K562 (cell line): ENCODE measurements around the gene SLC17A4. TPM values are rescaled to one million over a fixed set of nuclear protein-coding genes. Genes with fewer than 3 reads are reported as not detected.

ENCODE experiments used
- ATAC-seq: fragments of 200-7000 bp; cut with Tn5 transposase; 3 replicates; pipeline ENCODE4 v1.9.1; 2020; ENCODE audit warnings: moderate library complexity
- BruUV-seq: library from RNA; stranded (reverse); fragments of 400-500 nt; replicated peaks from 2 replicates; lab custom pipeline; 2021; lab: Mats Ljungman, UMichigan
- CTCF ChIA-PET: fragments of 300-600 bp; formaldehyde crosslinking; extraction: SDS; loops from one replicate; lab custom pipeline; 2021; ENCODE audit warnings: low intra/inter-chr PET ratio; lab: Yijun Ruan, JAX
- POLR2A ChIA-PET: fragments of 300-600, 350-650 bp; sonication (Branson Sonifier 250); formaldehyde crosslinking; extraction: SDS; loops from one replicate; lab custom pipeline; 2021; ENCODE audit warnings: antibody characterized with exemption, inconsistent platforms; lab: Yijun Ruan, JAX
- DNase-seq, 4 experiments: peaks; one replicate each; pipeline versions ENCODE4 v3.0.0 to v3.0.0-alpha.2; 2011 to 2018; ENCODE audit warnings: low spot score in 3 of 4, mixed read lengths in 3 of 4; ENCODE audit errors: extremely low read depth in 1 of 4
- FAIRE-seq: peaks from 2 replicates; lab custom pipeline; 2011; peaks lifted over from hg19 to GRCh38; lab: Jason Lieb, UNC
- H2AFZ ChIP-seq: 2 replicates; pipeline ENCODE4 v1.6.0; 2011; ENCODE audit warnings: low read depth, low read length, control low read depth, inconsistent platforms
- H3K27ac ChIP-seq: fragments of 200-600 bp; 3 replicates; pipeline ENCODE4 v1.8.0; 2011; ENCODE audit warnings: low read depth, mild to moderate bottlenecking, control low read depth, inconsistent platforms, low read length, moderate library complexity, mixed read lengths; ENCODE audit errors: extremely low read depth
- H3K27me3 ChIP-seq, 2 experiments: fragments of 300-600 bp in 1 of 2; 2 replicates in 1 of 2; 3 replicates in 1 of 2; pipeline versions ENCODE4 v1.6.0 to v1.8.0; 2011; ENCODE audit warnings: inconsistent platforms in 2 of 2, low read length in 2 of 2, mild to moderate bottlenecking in 1 of 2, mixed read lengths in 1 of 2, moderate library complexity in 1 of 2; ENCODE audit not compliant: control insufficient read depth in 2 of 2, insufficient read depth in 2 of 2
- H3K36me3 ChIP-seq: fragments of 300-600 bp; 3 replicates; pipeline ENCODE4 v1.8.0; 2011; ENCODE audit warnings: mild to moderate bottlenecking, low read length, inconsistent platforms; ENCODE audit not compliant: control insufficient read depth, insufficient read depth
- H3K4me1 ChIP-seq, 2 experiments: fragments of 200-600 bp in 1 of 2; replicated peaks in 1 of 2; 2 replicates in 1 of 2; 3 replicates in 1 of 2; pipeline versions ENCODE4 v1.5.1 to v1.8.0; 2011; ENCODE audit warnings: inconsistent platforms in 2 of 2, low read length in 2 of 2, mild to moderate bottlenecking in 1 of 2, mixed read lengths in 1 of 2, moderate library complexity in 1 of 2; ENCODE audit not compliant: control insufficient read depth in 2 of 2, insufficient read depth in 2 of 2
- H3K4me2 ChIP-seq: 2 replicates; pipeline ENCODE4 v1.6.1; 2011; ENCODE audit warnings: low read length, control low read depth, inconsistent platforms, mixed read lengths; ENCODE audit not compliant: insufficient read depth
- H3K4me3 ChIP-seq: fragments of 200-600 bp; sonication (generic), shearing (Covaris generic); 2 replicates; pipeline ENCODE4 v1.5.1; 2016; ENCODE audit warnings: control low read depth, inconsistent platforms
- H3K79me2 ChIP-seq: fragments of 200-600 bp; 3 replicates; pipeline ENCODE4 v1.8.0; 2011; ENCODE audit warnings: low read length, inconsistent platforms; ENCODE audit not compliant: control insufficient read depth, insufficient read depth
- H3K9ac ChIP-seq, 2 experiments: 2 replicates each; pipeline versions ENCODE4 v1.6.0 to v1.6.1; 2011; ENCODE audit warnings: low read depth in 2 of 2, low read length in 2 of 2, control low read depth in 1 of 2, inconsistent platforms in 1 of 2, mild to moderate bottlenecking in 1 of 2, mixed read lengths in 1 of 2; ENCODE audit not compliant: insufficient read depth in 1 of 2
- H3K9me1 ChIP-seq: one replicate; pipeline ENCODE4 v1.6.0; 2011; ENCODE audit warnings: inconsistent platforms, mild to moderate bottlenecking, low read length, moderate library complexity; ENCODE audit not compliant: control insufficient read depth, insufficient read depth
- H3K9me3 ChIP-seq: replicated peaks from 2 replicates; pipeline ENCODE4 v1.5.1; 2011; ENCODE audit warnings: low read depth, low read length, inconsistent platforms; ENCODE audit not compliant: control insufficient read depth, insufficient read depth
- H4K20me1 ChIP-seq: replicated peaks from 2 replicates; pipeline ENCODE4 v1.6.1; 2011; ENCODE audit warnings: low read length, inconsistent platforms, mixed read lengths; ENCODE audit not compliant: control insufficient read depth, insufficient read depth
- CAMTA2 ChIP-seq: fragments of 250-450 bp; sonication (Bioruptor Pico); conservative IDR thresholded peaks from 2 replicates; pipeline ENCODE4 v1.5.1; 2022
- CEBPZ ChIP-seq: fragments of 150-350 bp; IDR thresholded peaks from 2 replicates; pipeline ENCODE4 v1.6.1; 2014; ENCODE audit warnings: low read depth, mild to moderate bottlenecking, low read length, borderline replicate concordance
- TARDBP ChIP-seq: fragments of 450-650 bp; IDR thresholded peaks from 2 replicates; pipeline ENCODE4 v1.6.1; 2016
- TFE3 ChIP-seq: fragments of 450-650 bp; formaldehyde crosslinking; IDR thresholded peaks from 2 replicates; pipeline ENCODE4 v1.4.0; 2020; ENCODE audit warnings: mild to moderate bottlenecking, mixed read lengths
- WGBS: fragments of 100-300 bp; shearing (Covaris generic); methylation state at CpG from one replicate; pipeline ENCODE4 v1.1.6; 2016; ENCODE audit warnings: low coverage, mixed read lengths; ENCODE audit not compliant: insufficient coverage; ENCODE audit errors: missing lambda C conversion rate; 5-methylcytosine and 5-hydroxymethylcytosine counted together
- in situ Hi-C: fragments of 300-500 bp; cut with MboI; formaldehyde crosslinking; loops from 4 replicates; pipeline ENCODE4 v1.15.0; 2018; ENCODE audit warnings: inconsistent platforms, mixed read lengths
- intact Hi-C: fragments of 100-400 bp; cut with micrococcal nuclease; formaldehyde crosslinking; loops from 2 replicates; pipeline ENCODE4 v1.14.2; 2022
- polyA plus RNA-seq, 8 experiments: library from polyadenylated mRNA; depleted of rRNA in 4 of 8; stranded (reverse) in 5 of 8; unstranded in 3 of 8; fragments of >200 nt; fragmentation: Nextera tagmentation in 2 of 8; fragmentation: Illumina TruSeq in 1 of 8; extraction: Ambion mirVana in 2 of 8; extraction: Trizol in 1 of 8; gene quantifications; 2 replicates each; pipeline versions ENCODE4 v1.2.1 to v1.2.3, GENCODE V29; 2011 to 2014; ENCODE audit warnings: inconsistent platforms in 1 of 8, missing spikeins in 1 of 8
- total RNA-seq, 7 experiments: library from RNA; depleted of rRNA in 6 of 7; stranded (reverse); fragments of >200 nt in 6 of 7; fragmentation: Illumina TruSeq in 2 of 7; extraction: Trizol in 2 of 7; gene quantifications; 2 replicates each; pipeline versions ENCODE4 v1.2.1 to v1.2.3, GENCODE V29; 2011 to 2021; ENCODE audit warnings: low replicate concordance in 1 of 7
- TF ChIP-seq, protein P1 (sequence below): fragments of 450-650 bp; formaldehyde crosslinking; IDR thresholded peaks from 2 replicates; pipeline ENCODE4 v1.4.0; 2020; ENCODE audit warnings: mild to moderate bottlenecking, moderate library complexity

SLC17A4 gene
- total and polyA plus RNA-seq, 9 of the 15 experiments (the other 6 are each of a cell fraction or from before 2014, with no cell fraction given) = not detected

- TF ChIP-seq TFE3 (CRISPR knock-in tag) (no peak), TARDBP (no peak)
- TF ChIP-seq, protein P1, sequence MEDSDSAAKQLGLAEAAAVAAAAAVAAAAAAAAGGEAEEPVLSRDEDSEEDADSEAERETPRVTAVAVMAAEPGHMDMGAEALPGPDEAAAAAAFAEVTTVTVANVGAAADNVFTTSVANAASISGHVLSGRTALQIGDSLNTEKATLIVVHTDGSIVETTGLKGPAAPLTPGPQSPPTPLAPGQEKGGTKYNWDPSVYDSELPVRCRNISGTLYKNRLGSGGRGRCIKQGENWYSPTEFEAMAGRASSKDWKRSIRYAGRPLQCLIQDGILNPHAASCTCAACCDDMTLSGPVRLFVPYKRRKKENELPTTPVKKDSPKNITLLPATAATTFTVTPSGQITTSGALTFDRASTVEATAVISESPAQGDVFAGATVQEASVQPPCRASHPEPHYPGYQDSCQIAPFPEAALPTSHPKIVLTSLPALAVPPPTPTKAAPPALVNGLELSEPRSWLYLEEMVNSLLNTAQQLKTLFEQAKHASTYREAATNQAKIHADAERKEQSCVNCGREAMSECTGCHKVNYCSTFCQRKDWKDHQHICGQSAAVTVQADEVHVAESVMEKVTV (CRISPR knock-in tag) = no peak
Measured at GRCh38 chr6:25730907-25731306, 23.6 kb upstream of the SLC17A4 start (continued).

DNA sequence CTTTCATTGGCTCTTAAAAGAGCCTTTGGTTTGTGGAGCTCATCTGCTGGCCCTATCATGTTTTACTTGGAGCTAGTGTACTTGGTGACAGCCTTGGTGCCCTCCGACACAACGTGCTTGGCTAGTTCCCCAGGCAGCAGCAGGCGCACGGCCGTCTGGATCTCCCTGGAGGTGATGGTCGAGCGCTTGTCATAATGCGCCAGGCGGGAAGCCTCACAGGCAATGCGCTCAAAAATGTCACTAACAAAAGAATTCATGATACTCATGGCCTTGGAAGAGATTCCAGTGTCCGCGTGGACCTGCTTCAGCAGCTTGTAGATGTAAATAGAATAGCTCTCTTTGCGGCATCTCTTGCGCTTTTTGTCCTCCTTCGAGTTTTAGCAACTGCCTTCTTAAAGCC lies 22.8 kb upstream of the SLC17A4 start:
- no peaks in the 10 kb centered on the region for H3K36me3 ChIP-seq
- no peak for ATAC-seq
- H3K9me1 ChIP-seq = no peaks in the 10 kb centered on the region
- peaks cover 27 to 33% of the 10 kb centered on the region in 2 experiments; a peak in 4 of 5 replicates for H3K27me3 ChIP-seq
- CTCF ChIA-PET = interaction anchor here (0.6 kb wide), 1 partner anchor 74 kb away, joined by 4 read pairs; no protein-coding TSS in a partner anchor
- in situ Hi-C loops = no loop called here
- no TSS peak for BruUV-seq
- no peak overlapping the region for H2AFZ ChIP-seq
- WGBS = 15% methylated on average over 15 of the region's 15 CpGs
- no peak overlapping the region for H3K4me2 ChIP-seq
- TF ChIP-seq CEBPZ (no peak), CAMTA2 (CRISPR knock-in tag) (no peak)
- TF ChIP-seq, all 486 proteins: peak for 0
- intact Hi-C loops = no loop called here
- FAIRE-seq (no peak), DNase-seq (no peak)
- Histone ChIP-seq H3K4me3 (no peak overlapping the region), H3K9me3 (no peaks in the 10 kb centered on the region), H3K4me1 (peaks cover 0 to 8% of the 10 kb centered on the region in 2 experiments; a peak in 2 of 5 replicates), H4K20me1 (no peaks in the 10 kb centered on the region), H3K27ac (no peak overlapping the region), H3K9ac (no peak overlapping the region), H3K79me2 (no peaks in the 10 kb centered on the region)
- POLR2A ChIA-PET = interaction anchor here (1.3 kb wide), 1 partner anchor 13 kb away, joined by 3 read pairs; no protein-coding TSS in a partner anchor
